COLO668 (cell line): ENCODE results near the gene KCNG2.

Source experiments
- DNase-seq: peaks from one replicate; lab custom pipeline; 2025; ENCODE audit not compliant: unreplicated experiment; lab: John Stamatoyannopoulos, UW

The KCNG2 gene

DNA sequence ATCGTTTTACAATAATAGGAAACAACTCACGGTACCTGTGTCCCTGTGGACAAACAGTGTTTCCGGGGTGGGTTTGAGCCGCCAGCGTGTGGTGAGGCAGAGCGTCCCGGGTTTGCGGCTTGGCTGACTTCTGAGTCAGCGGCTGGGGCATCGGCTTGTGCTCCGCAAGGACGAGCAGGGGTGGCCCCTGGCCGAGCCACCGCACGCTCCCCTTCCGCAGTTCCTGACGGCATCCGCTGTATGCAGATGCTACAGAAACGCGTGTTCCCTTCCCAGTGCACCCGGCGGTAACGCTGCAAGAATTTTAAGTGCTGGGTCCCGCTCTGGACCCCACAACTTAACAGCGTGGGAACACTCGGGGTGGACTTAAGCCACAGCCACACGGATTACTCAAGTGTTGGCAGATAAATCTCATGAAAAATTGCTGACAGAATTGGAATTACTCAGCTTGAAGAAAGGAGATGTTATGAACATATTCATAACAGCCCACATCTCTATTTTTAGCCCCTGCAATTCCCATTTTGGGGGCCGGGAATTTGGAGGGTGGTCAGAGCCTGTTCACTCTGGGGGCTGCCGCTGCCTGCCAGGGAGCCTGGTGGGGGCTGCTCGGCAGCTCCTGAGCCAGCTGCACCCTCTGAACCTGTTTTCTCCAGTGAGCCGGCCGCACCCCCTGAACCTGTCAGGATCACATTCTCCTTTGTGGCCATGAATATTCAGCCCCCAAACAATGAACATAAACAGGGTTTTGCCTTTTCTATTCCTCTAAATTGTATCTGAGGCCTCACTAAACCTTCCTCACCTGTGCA, 12.6 kb upstream of the KCNG2 start:
- peak; percentile 58 for DNase-seq

DNA sequence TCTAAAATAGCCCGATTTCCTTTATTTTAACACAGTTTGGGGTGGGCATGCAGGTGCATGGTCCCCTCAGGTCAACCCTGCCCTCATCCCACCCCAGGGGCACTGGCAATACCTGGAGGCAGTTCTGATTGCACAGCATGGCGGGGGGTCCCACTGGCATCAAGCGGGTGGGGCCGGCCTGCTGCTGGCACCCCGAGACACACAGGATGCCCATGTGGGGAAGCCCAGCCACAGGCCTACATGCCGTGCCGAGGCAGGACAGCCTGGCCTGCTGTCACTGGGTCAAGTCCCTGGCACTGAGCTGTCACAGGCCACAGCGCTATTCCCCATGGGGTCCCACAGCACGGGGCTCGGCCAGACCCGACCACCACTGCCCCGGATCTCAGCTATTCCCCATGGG, 11.9 kb upstream of the KCNG2 start:
- DNase-seq, result no peak

DNA sequence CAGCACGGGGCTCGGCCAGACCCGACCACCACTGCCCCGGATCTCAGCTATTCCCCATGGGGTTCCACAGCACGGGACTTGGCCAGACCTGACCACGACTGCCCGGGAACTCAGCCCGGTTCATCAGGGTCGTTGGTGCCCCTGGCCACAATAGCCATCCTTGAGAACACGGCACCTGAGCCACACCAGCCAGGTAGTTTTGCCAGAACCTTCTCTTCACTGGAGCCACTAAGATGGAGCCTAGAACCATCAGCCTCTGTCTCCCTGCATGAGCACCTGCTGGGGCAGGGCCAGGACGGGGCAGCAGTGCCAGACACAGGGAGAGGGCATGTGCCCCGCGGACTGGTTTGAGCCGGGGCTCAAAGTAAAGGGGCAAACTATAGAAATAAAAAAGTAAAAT, 11.4 kb upstream of the KCNG2 start:
- no peak for DNase-seq

GRCh38 chr18:79786786-79787526, 10.8 kb upstream of the KCNG2 start:
- DNase-seq, result no peak

GRCh38 chr18:79787527-79787864, 10.2 kb upstream of the KCNG2 start:
- no peak for DNase-seq

GRCh38 chr18:79787865-79788733, 9.6 kb upstream of the KCNG2 start:
- DNase-seq, result no peak

DNA sequence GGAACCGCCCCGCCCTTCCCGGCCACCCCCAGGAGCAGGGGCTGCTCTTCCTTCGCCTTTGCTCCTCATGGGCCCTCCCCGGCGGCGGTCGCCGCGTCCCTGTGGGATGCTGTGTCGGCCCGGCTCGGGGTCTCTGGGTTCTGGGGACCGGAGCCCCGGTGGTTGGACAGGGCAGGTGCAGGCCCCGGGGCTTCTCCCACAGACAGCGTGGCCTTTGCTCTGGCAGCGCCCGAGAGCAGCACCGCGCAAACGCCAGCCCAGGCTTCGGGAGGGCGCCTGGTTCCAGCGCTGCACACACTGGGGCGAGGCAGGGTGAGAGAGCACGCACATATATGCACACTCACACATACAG, 9.0 kb upstream of the KCNG2 start:
- no peak for DNase-seq

- DNase-seq, result no peak
Measured at GRCh38 chr18:79789091-79789891, 8.4 kb upstream of the KCNG2 start.

GRCh38 chr18:79789901-79790890, 7.5 kb upstream of the KCNG2 start:
- DNase-seq, result peak; percentile 79

GRCh38 chr18:79790996-79791972, 6.5 kb upstream of the KCNG2 start:
- peak; percentile 44 for DNase-seq

DNA sequence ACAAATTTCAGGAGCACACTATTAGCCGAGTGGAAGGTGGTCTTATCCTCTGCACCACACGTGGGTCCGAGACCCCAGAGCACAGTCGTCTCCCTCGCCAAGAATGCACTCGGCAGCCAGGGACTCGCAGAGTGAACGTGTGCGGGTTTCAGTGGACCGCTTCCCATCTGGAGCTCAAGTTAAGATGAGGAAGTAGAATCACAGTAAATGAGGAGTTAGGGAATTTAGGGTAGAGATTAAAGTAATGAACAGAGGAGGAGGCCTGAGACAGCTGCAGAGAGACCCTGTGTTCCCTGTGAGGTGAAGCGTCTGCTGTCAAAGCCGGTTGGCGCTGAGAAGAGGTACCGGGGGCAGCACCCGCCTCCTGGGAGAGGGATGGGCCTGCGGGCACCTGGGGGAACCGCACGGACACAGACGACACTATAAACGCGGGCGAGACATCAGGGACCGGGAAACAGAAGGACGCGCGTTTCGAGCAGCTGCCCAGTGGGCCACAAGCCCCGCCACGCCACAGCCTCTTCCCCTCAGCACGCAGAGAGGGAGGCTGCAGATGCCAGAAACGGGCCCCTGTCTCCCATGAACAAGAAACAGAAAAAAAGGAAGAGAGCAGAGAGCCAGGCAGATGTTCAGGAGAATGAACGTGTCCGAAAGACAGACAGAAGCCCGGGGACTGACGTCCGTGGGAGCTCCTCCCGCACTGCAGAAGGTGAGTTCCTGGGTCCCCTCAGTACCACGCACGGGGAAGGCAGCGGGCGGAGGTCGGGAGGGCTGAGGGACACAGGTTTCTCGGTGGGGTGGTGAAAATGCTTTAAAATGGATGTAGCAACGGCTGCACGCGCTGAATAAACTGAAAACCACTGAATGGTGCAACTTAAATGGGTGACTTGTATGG, 5.4 kb upstream of the KCNG2 start:
- no peak for DNase-seq

GRCh38 chr18:79792988-79793355, 4.8 kb upstream of the KCNG2 start:
- no peak for DNase-seq

- DNase-seq, result no peak
Measured at GRCh38 chr18:79794846-79795245, 2.9 kb upstream of the KCNG2 start.

DNA sequence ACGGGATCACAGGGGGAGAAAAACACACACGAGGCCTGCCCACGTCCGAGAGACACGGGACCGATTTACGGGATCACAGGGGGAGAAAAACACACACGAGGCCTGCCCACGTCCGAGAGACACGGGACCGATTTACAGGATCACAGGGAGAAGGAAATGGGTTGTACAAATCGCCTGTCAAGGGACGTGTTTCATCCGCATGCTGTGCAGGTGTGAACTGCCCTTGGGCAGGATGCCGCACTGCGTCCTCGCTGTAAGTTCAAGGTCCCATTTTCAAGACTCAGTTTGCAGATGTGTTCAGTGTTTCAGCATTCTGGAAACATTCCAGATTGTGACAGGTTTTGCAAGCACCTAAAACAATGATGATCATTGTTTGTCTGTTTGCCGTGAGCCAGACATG, 2.3 kb upstream of the KCNG2 start:
- no peak for DNase-seq

DNA sequence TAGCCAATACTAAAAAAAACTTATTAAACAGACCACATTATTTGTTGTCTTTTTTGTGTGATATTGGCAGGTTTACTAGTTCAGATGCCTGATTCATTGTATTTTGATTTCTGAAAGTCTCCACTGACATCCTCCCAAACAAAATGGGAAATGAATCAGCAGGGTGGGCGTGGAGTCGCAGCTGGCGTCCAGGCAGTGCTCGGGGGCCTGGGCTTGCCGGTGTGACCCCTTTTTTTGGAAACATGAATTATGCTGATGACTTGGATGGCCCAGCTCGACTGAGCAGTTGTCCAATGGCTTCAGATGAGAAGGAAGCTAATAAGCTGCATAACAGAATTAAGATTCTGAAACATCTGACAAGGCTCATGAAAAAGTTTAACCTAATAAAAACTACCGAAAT, 1.7 kb upstream of the KCNG2 start:
- no peak for DNase-seq

DNA sequence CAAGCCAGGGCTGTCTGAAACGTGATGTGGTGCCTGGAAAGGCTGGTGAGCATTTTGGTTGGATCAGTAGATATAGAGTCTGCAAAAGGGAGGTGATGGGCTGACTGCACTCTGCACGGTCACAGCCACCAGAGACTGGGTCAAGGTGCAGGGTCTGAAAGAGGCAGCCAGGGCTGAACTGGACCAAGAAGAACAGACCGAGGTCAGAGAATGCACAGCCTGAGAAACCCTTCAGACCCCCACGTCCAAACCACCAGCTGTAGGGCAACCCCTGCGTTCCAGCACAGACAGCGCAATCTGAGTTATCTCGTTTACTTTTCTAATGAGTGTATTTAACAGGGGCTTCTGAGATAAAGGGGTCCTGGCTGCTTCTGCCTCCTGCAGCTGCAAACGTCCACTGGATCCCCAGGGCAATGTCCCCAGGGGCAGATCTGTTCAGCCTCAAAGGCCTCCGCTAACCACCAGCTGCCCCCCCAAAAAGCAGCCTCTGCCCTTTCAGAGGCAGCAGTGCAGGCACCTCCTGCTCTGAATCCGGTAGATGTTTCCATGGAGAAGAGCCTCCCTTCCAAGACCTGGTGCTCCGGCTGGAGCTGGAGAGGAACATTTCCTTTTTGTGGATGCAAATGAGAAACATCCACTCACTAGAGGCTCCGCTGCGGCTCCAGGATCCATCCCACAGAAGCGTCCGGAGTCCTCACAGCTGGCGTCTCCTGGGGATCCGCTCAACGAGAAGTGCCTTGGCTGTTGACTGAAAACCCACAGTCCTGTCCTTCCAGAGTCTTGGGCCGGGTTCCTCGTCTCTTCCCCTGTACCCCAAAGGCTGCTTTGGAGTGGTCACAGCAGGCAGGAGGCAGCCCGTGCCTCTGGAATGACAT, 970 bp upstream of the KCNG2 start:
- peak; percentile 17 for DNase-seq
